ENCODE measurements around the gene RICTOR.

RICTOR gene

DNA sequence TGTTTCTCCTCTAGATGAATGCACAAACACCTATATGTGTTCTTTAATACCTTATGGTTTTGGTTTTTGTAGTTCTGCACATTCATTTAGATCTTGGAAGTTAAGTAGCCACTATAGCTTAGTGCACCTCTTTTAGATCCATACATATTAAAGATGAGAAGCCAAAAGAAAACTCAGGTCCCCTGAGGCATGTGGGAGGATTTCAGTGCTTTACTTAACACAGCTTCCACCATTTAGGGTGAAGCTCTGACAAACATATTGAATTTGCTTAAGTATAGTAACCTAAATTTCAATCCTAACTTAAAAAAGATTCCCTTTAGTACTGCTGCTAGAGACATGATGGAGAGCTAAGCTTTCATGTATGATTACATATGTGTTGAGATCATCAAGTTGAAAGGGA is 25.6 kb upstream of the RICTOR start:
- DNase-seq, result no peak

DNA sequence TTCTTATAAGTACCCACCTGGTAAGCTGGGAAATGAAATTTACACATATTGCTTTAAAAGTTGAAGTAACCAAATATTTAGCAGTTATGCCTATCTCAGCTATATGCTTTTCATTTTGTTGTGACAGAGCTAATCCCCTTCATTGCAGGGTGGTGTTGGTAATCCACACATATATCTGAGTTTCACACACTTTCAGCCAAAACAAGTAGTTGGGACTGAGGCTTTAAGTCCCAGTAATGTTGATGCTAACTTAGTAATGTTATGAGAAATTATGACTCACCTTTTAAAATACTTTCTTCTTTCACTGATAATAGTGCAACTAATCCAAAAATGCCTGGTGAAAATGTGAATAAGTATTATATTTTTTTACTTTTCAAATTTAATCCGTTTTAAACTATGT is 19.2 kb upstream of the RICTOR start:
- DNase-seq, result no peak

DNA sequence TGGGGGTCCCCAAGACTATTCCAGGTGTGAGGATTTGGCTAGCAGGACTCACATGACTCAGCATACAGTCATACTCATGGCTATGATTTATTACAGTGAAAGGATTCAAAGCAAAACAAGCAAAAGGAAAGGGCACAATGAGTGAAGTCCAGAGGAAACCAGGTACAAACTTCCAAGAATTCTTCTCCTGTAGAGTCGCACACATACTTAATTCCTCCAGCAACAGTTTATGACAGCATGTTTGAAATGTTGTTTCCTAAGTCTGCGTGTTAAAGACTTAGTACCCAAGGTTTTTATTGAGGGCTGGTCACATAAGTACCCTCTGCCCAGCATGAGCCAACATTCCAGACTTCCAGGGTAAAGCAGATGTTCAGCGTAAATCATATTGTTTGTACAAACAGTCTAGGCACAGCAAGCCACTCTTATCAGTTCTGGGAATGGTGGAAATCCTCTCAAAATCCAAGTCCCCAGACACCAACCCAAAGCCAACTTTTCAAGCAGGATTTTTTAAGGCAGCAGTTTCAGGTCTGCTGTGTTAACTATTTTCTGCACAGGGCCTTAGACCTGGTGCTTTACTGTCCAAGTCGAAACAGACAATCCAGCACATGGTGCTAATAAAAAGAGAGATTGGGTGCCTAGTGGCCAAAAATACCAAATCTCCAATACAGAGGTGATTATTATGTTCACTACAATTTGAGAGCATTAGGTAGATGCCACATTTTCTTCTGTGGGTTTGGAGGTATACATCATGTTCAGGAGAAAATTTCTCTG is 18.6 kb upstream of the RICTOR start:
- no peak for DNase-seq

DNA sequence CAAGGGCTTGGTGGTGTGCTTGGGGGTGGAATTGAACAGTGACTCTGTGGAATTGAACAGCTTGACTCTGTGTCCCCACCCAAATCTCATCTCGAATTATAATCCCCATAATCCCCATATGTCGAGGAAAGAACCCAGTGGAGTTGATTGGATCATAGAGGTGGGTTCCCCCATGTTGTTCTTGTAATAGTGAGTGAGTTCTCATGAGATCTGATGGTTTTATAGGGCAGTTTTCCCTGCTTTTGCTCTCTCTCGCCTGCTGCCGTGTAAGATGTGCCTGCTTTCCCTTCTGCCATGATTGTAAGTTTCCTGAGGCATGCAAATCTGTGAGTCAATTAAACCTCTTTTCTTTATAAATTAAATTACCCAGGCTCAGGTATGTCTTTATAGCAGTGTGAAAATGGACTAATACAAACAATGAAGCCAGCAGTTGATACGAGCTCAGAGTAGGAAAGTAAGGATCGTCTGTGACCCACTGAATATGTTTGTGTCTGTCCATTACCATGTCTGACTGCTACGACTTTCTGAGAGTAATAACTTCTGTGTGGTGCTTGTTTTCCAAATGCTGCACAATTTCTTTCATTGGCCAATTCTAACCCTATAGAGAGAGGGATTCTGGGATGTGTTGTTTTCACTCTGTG is 17.9 kb upstream of the RICTOR start:
- DNase-seq, result no peak

DNA sequence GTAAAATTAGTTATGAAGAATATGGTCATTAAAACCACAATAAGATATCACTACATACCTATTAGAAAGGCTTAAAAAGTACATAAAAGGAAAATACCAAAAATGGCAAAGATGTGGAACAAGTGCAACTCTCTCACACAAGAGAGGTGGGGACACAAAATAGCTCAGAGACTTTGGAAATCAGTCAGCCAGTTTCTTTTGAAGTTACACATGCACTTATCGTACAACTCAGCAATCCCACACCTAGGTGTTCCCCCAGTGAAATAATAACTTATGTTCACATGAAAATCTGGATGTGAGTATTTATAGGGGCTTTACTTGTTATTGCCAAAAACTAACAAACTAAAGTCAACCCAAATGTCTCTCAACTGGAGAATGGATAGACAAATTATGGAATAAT is 9.8 kb upstream of the RICTOR start:
- DNase-seq, result no peak

DNA sequence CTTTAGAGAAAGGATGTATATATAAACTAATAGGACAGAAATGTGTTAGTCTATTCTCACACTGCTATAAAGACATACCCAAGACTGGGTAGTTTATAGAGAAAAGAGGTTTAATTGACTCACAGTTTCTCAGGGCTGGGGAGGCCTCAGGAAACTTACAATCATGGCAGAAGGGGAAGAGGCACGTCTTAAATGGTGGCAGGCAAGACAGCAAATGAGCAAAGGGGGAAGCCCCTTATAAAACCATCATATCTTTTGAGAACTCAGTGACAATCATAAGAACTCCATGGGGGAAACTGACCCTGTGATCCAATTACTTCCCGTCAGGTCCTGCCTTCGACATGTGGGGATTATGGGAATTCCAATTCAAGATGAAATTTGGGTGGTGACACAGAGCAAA is 8.8 kb upstream of the RICTOR start:
- DNase-seq, result no peak

DNA sequence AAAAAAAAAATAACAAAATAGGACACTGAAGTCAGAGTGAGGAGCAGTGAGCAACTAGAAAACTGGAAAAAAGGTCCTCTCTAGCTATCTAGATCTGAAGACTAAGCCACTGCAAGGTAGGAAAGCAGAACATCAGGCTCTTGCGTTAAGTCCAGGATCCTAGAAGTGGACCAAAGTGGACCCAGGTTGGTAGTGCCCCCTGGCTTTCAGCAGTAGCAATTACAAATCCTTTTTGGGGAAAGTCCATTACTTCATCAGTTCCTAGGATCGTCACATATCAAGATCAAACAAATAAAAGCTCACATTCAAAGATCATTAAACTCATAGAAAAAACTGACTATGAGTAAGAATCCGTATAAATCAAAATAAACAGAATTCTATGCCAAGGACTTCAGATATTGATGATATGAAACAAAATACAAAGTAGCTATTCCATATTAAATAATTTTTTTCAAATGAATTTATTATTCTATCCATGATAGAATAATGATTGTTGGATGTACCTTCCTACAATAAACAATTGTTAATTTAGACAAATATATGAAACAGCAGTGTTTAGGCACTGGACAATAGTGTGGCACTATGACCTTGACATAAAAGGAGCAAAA is 6.5 kb upstream of the RICTOR start:
- DNase-seq, result peak in 1 of 2 donors; percentile 8

DNA sequence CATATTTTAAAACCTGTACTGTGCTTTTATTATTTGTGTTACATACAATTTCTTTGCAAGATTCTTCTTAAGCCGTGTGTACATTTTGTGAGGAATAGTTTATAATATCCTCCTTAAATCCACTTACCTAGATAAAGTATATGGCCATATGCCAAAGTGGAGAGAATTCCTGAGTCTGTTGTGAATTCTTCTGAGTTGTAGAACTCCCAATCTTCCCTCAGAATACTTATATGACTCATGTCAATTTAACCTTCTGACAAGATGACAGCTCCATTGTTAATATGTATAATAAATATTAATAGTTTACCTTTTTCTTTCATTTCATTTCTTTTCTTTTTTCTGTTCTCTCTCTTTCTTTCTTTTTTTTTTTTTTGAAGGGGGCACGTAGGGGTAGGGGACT is 6.0 kb upstream of the RICTOR start:
- DNase-seq, result no peak

DNA sequence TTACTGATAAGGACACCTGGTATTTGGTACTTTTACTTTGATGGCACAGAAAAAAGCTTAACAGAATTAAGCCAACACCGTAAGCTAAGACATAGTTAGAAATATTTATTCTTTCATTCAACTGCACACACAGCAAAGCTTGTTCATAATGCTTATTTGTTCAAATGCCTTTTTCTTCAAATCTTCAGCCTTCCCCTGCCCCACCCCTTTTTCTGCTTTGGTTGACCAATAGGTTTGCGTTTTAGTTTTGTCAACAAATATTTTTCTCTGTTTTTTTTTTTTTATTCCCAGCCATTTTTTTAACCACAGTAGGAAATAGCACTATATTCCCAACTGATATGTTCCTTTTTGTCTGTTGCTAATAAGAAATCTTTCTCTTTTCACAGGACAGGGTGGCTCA is 4.9 kb upstream of the RICTOR start:
- no peak for DNase-seq

DNA sequence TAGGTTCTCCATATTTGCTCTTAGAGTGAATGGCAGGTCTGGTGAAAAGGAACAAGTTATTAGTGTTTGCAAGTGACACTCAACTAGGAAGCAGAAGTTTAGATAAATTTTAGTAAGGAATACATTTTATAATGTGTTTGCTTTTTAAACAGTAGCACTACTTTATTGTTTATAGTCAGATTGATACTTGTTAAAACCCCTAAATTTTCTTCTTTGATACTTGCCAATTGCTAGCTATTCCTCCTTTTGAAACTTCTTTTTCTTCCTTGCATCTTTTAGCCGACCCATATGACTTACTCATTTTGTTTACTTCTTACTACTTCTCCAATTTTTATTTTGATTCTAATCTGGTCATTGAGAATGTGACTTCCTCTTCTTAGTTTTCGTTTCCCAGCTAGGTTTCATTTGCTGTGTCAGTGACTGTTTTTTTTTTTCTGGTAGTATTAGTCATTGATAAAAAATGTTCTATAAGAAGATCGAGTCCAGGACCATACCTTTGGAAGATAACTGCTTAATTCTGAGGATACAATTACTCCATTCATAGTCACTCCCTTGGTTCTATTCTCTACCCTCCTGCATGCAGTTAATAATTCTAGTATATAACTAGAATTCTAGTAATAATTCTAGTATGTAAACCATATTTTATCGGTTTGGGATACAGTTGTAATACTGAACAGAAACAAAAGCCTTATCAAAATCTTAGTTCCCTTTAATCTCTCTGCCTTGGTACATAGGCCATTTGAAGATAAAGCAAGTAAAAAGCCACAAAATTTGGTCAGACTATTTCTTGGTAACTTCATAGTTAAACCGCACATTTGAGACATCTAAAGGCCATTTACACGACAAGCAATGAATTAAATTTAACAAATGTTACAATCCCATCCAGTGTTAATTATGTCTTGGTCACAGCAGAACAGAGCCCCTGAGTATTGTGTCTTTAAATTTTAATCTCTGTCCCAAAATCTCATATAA is 2.8 kb upstream of the RICTOR start:
- DNase-seq, result no peak

DNA sequence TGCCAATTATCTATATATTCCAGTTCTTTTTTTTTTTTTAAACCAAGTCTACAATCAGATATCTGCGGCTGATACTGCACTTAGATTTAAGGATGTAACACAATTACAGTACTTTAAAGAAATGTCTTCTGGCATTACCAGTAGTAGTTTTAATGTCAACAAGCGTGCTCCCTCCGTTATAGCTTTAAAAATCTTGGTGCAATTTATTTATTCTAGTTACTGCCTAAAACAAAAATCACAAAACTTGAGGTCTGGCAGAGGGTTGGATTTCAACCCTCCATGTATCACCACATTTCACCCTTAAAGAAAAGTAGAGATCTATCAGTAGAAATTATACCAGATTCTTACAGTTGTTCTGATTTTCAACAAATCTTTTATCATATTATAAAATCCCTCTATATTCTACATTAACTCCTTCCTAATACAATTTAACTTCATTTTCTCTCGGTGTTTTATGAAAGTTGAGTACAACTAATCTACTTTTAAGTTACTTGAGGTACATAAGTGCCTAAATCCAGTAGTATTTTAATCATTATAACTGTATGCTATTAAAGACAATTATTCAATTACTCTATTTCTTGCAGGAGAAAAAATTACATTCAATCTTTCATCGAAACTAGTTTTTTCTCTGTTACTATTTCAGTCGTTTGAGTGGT is 2.0 kb upstream of the RICTOR start:
- DNase-seq, result no peak

DNA sequence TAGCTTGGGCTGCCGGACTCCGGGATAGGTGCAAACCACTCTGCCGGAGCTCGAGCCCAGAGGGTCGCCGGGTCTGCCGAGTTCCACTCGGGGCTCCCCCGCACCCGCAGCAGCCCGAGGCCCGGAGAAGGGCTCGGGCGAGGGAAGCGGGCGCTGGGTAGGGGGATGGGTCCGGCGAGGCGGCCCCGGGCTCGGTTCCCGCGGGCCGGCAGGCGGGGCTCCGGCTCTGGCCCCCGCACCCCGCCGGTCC is 507 bp downstream of the RICTOR start:
- no peak for DNase-seq

DNA sequence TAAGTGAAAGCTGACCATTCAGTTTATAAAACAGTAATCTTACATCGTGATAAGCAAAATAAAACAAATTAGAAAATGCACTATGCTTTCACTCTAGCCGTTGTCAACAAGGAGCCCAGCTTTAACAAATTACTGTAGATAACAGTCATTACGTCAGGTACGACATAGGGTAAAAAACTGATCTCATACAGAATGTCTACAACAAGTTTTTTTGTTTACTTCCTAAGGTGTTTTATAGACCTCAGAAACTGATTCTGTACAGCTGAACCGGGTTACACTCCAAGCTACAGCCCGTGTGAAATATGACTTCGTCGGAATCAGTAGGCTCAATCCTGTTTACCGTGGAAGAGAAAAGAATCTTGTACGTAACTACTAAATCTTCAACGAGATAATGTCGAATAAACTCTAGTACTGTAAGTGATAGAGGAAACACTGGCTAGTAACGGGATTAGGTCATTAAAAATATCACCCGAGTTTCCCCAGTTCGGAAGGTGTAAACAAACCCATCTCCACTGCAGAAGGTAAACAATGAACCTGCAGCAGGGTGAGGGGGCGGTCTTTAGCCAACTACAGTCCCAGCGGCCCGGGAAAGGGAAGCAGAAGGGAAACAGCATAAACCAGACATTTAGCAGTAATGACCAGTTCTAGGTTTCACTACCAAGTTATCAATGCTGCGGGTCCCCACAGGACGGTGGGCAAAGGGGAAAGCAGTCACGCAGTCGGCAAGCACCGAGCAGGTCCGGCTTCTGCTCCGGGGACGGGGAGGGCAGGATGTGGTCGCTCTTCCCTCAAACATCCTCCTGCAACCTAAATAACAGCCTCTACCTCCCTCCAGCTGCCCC is 1.1 kb downstream of the RICTOR start:
- DNase-seq, result peak; percentile 29 to 45

DNA sequence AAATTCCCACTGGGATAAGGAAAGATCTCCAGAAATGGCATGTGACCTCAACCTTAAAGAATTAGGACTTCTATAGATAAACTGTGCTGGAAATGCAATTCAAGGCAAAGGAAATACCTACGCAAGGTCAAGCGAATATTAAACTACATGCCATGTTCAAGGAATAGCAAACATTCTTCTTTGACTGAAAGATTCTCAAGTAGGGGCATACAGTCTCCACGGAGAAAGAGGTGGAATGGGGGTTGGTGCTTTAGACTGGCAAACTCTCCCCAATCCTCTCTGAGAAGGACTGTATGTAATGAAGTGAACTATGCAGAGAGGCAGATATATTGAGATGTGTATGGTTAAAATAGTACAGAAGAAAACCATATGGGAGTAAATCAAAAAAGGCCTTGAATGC is 6.1 kb downstream of the RICTOR start:
- no peak for DNase-seq

DNA sequence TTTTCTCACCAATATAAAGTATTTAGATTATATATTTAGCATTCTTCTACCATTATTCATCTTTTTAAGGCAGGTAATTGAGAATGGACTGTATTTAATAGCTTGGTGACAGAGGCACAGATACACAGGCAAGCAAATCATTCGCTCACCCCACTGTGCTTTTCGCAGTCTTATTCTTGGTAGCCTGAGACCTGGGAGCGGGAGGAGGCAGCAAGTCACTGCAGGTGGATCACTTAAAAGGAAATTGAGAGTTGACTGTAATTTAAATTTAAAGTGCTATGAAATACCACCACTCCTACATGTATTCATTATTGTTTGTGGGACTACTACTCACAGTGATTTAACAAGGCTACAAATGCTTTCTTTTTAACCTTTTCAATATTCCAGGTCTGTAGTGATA is 9.7 kb downstream of the RICTOR start:
- DNase-seq, result no peak

DNA sequence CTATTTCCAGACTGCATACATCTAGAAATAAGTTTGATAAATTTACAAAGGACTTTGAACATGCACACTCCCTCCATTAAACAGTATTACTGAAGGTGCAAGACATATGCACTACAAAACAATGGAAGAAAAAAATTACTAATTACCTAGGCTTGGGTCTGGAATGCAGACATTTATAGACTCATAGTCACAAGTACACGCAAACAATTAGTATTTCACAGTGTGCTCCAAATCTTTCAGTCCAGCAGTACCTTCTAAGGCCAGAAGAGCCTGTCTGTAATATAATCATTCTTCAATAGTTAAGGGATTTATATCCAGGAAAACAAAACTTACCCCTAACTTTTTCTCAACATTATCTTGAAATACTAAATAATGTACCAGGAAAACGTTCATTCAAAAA is 11.2 kb downstream of the RICTOR start:
- no peak for DNase-seq

DNA sequence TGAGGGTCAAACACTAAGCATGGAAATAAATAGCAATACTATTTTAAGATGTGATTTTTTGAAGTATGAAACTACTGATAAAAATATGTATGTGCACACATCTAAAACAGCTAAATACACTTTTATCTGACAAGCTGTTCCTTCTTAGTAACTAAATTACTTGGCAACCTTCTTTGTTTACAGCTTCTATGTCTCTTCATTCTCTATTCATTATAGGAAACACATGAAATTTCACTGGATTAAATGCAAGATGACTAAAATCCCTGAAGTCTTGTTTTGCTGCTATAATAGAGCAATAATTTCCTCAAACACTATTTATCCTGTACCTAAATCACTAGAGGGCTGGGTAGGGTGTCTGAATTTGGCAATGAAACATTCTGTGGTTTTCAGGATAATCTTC is 11.7 kb downstream of the RICTOR start:
- DNase-seq, result no peak

DNA sequence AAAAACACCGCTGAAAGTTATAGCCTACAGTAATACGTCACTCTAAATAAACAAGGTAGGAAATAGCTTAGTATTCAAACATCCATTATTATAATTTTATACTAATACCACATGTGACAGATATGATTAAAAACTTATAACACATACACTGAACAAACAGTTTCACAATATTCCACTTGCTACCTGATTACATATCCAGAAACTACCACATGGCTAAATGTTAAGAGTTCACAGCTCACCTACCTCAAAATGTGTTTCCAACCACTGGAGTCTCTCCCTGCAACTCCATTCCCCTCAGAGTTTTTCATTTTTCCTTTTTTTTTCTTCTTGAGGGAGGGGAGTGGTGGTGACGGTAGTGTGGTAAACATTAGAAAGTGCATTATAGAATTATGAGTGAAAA is 12.1 kb downstream of the RICTOR start:
- no peak for DNase-seq

DNA sequence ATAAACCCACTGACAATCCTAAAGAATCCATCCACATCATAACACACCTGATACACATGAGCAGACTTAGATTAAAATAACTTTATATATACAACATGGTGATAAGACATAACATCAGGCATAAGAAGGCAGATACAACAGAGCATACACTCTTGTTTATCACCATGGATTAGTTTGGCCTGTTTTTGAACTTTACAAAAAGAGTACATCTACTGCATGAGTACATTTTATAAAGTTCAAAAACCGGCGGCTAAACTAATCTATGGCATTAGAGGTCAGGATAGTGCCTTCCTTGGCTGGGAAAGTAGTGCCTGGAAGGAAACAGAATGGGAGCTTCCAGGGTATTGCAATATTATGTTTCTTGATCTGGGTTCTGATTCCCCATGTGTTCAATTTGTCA is 15.1 kb downstream of the RICTOR start:
- DNase-seq, result no peak

DNA sequence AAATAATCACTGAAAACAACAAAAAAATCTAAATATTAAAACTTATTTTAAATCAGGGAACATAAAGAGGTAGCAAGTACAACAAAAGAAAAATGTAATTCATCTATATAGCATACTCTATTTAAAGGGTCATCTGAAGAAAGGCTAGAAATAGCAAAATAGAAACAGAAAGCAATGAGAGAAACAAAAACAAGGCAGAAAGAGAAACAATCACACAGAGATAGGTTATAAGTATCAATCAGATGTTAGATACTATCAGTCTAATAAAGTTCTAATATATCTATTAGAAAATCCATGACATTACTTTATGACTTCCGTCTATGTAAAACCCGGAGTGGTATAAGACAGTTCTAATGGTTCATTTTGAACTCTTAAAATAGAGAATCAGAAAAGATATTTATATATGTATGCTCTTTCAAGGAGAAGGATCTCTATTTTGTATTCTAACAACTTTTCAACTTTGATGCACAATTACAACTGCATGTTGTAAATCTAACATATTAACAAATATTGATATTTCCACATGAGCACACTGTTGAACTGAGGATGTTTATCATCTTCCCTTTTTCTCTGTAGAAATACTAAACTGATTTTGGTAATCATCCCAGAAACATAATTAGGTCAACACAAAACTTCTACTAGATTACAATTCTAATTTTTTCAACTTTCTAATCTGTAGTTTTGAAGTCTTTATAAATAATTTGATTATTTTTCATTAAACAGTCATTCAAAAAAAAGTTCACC is 15.8 kb downstream of the RICTOR start:
- no peak for DNase-seq

DNA sequence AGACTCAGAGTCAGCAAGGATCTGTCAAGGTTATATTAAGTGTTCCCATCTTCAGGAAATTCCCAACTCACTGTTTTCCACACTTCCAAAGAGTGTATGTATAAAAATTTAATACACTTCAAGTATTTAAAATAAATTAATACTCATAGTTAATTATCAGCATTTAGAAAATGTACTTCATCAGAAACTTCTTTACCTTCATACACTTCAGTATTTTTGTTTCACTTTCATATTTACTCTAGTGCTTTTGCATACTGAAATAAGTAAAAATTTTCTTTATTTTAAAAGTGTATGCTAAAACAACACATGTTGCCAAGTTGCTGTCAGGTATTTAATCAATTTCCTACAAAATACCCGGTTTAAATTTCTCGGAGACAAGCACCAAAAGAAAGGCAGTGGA is 16.5 kb downstream of the RICTOR start:
- DNase-seq, result no peak
